OCI-LY3 (cell line): ENCODE measurements around the gene ABL1.

Experiments used
- H2AFZ ChIP-seq: fragments of 200-600, 300-600 bp; shearing (Covaris generic); 2 replicates; pipeline ENCODE4 v1.6.0; 2014; ENCODE audit warnings: antibody characterized with exemption, low read depth, low read length
- H3K27ac ChIP-seq: fragments of 200-600, 300-600 bp; sonication (generic); 2 replicates; pipeline ENCODE4 v1.5.1; 2014; ENCODE audit warnings: mild to moderate bottlenecking, low read length, moderate library complexity, mixed read lengths
- H3K27me3 ChIP-seq: fragments of 200-600, 300-600 bp; sonication (generic); 2 replicates; pipeline ENCODE4 v1.6.1; 2014; ENCODE audit warnings: low read depth, low read length, mixed read lengths
- H3K36me3 ChIP-seq: fragments of 200-600, 300-600 bp; sonication (generic); replicated peaks from 2 replicates; pipeline ENCODE3; 2014; ENCODE audit warnings: low read depth, low read length, mixed read lengths
- H3K4me1 ChIP-seq: fragments of 300-600, 200-600 bp; sonication (generic); 2 replicates; pipeline ENCODE4 v1.6.1; 2014; ENCODE audit warnings: low read length, mixed read lengths
- H3K4me2 ChIP-seq: fragments of 200-600, 300-600 bp; sonication (generic); 2 replicates; pipeline ENCODE4 v1.6.1; 2014; ENCODE audit warnings: low read length, mixed read lengths
- H3K4me3 ChIP-seq: fragments of 300-600, 200-600 bp; sonication (generic); 2 replicates; pipeline ENCODE4 v1.5.1; 2014; ENCODE audit warnings: antibody characterized with exemption, mild to moderate bottlenecking, low read length, moderate library complexity
- H3K79me2 ChIP-seq: fragments of 300-600, 200-600 bp; shearing (Covaris generic); 2 replicates; pipeline ENCODE4 v1.6.1; 2014; ENCODE audit warnings: mild to moderate bottlenecking, low read length, mixed read lengths
- H3K9ac ChIP-seq: fragments of 300-600, 200-600 bp; shearing (Covaris generic); 2 replicates; pipeline ENCODE4 v1.6.0; 2014; ENCODE audit warnings: mild to moderate bottlenecking, low read length, moderate library complexity
- H3K9me3 ChIP-seq: fragments of 200-600, 300-600 bp; shearing (Covaris generic); 2 replicates; pipeline ENCODE4 v1.6.1; 2014; ENCODE audit warnings: low read length, mixed read lengths; ENCODE audit not compliant: insufficient read depth
- H4K20me1 ChIP-seq: fragments of 200-600, 300-600 bp; sonication (generic); 2 replicates; pipeline ENCODE4 v1.6.1; 2016; ENCODE audit warnings: low read length, mixed read lengths; ENCODE audit not compliant: insufficient read depth
- CTCF ChIP-seq: fragments of 200-600, 300-600 bp; sonication (generic); IDR thresholded peaks from 2 replicates; pipeline ENCODE4 v1.5.1; 2014; ENCODE audit warnings: antibody characterized with exemption, low read length, low read depth
- EZH2phosphoT487 ChIP-seq: fragments of 200-600 bp; shearing (Covaris generic); IDR thresholded peaks from 2 replicates; pipeline ENCODE4 v1.6.1; 2018; ENCODE audit warnings: antibody characterized with exemption, mixed run types, low read depth

The ABL1 gene

GRCh38 chr9:130921300-130921988, 86.4 kb downstream of the ABL1 start:
- Histone ChIP-seq H3K79me2 (no peaks in the 10 kb centered on the region), H3K4me3 (no peak overlapping the region), H2AFZ (no peak overlapping the region), H3K9me3 (no peaks in the 10 kb centered on the region), H4K20me1 (no peaks in the 10 kb centered on the region), H3K4me1 (peaks cover 12% of the 10 kb centered on the region), H3K36me3 (no peaks in the 10 kb centered on the region), H3K9ac (no peak overlapping the region), H3K27me3 (peaks cover 45% of the 10 kb centered on the region), H3K4me2 (no peak overlapping the region), H3K27ac (no peak overlapping the region)
- TF ChIP-seq CTCF (no peak), EZH2phosphoT487 (no peak)

- no peak overlapping the region for H2AFZ ChIP-seq
- no peak for TF ChIP-seq EZH2phosphoT487
- TF ChIP-seq CTCF, result no peak
- H4K20me1 ChIP-seq, result no peaks in the 10 kb centered on the region
- no peaks in the 10 kb centered on the region for H3K79me2 ChIP-seq
- no peak overlapping the region for H3K9ac ChIP-seq
- no peak overlapping the region for H3K27ac ChIP-seq
- H3K4me2 ChIP-seq, result no peak overlapping the region
- no peaks in the 10 kb centered on the region for H3K9me3 ChIP-seq
- peaks cover 43% of the 10 kb centered on the region for H3K27me3 ChIP-seq
- H3K4me3 ChIP-seq, result no peak overlapping the region
- peaks cover 20% of the 10 kb centered on the region for H3K4me1 ChIP-seq
- no peaks in the 10 kb centered on the region for H3K36me3 ChIP-seq
Observed at GRCh38 chr9:130921989-130922892, 87.2 kb downstream of the ABL1 start.

GRCh38 chr9:130922893-130923610, 88.0 kb downstream of the ABL1 start:
- TF ChIP-seq CTCF (no peak), EZH2phosphoT487 (no peak)
- Histone ChIP-seq H3K4me1 (peaks cover 28% of the 10 kb centered on the region), H2AFZ (no peak overlapping the region), H3K27me3 (peaks cover 43% of the 10 kb centered on the region), H3K79me2 (no peaks in the 10 kb centered on the region), H3K4me3 (no peak overlapping the region), H3K9me3 (no peaks in the 10 kb centered on the region), H4K20me1 (no peaks in the 10 kb centered on the region), H3K4me2 (no peak overlapping the region), H3K9ac (no peak overlapping the region), H3K27ac (no peak overlapping the region), H3K36me3 (no peaks in the 10 kb centered on the region)
